CD4-positive, alpha-beta T cell treated with Interleukin-6 at 100 ng/mL for 8 hours (primary cell): ENCODE results near the gene COPS9.

Source experiments
- DNase-seq: peaks from one replicate; pipeline ENCODE4 v3.0.0-alpha.2; 2020; ENCODE audit warnings: mixed read lengths, low spot score

Gene COPS9

GRCh38 chr2:240147911-240148587 is 11.9 kb upstream of the COPS9 start:
- DNase-seq: no peak

GRCh38 chr2:240147382-240147781 is 11.3 kb upstream of the COPS9 start:
- no peak for DNase-seq

GRCh38 chr2:240146627-240147278 is 10.6 kb upstream of the COPS9 start:
- DNase-seq: no peak

- no peak for DNase-seq
Measured at GRCh38 chr2:240146141-240146561, 10.0 kb upstream of the COPS9 start.

- no peak for DNase-seq
Measured at GRCh38 chr2:240145461-240145860, 9.4 kb upstream of the COPS9 start.

GRCh38 chr2:240144649-240145261 is 8.7 kb upstream of the COPS9 start:
- DNase-seq: no peak

- DNase-seq: peak; percentile 70
Measured at GRCh38 chr2:240143801-240144648, 7.9 kb upstream of the COPS9 start.

GRCh38 chr2:240143276-240143675 is 7.2 kb upstream of the COPS9 start:
- no peak for DNase-seq

- no peak for DNase-seq
Measured at GRCh38 chr2:240142859-240143258, 6.8 kb upstream of the COPS9 start.

GRCh38 chr2:240142256-240142775 is 6.2 kb upstream of the COPS9 start:
- no peak for DNase-seq

GRCh38 chr2:240141736-240142135 is 5.6 kb upstream of the COPS9 start:
- DNase-seq: no peak

GRCh38 chr2:240140920-240141319 is 4.8 kb upstream of the COPS9 start:
- DNase-seq: no peak

GRCh38 chr2:240140511-240140910 is 4.4 kb upstream of the COPS9 start, which contains the start of gene OTOS:
TSS of gene OTOS (minus strand) at chr2:240140658. CDS start at chr2:240140326, 332 bp downstream.
- DNase-seq: no peak

GRCh38 chr2:240139666-240140393 is 3.7 kb upstream of the COPS9 start:
- no peak for DNase-seq

- no peak for DNase-seq
Measured at GRCh38 chr2:240139011-240139441, 2.9 kb upstream of the COPS9 start.

GRCh38 chr2:240138254-240138984 is 2.3 kb upstream of the COPS9 start:
- no peak for DNase-seq

GRCh38 chr2:240137596-240138253 is 1.6 kb upstream of the COPS9 start:
- no peak for DNase-seq

GRCh38 chr2:240136671-240137292 is 677 bp upstream of the COPS9 start:
- DNase-seq: no peak

GRCh38 chr2:240135706-240136012 is 446 bp downstream of the COPS9 start:
- no peak for DNase-seq
